Measurements from ENCODE around the gene CYREN.

DNA sequence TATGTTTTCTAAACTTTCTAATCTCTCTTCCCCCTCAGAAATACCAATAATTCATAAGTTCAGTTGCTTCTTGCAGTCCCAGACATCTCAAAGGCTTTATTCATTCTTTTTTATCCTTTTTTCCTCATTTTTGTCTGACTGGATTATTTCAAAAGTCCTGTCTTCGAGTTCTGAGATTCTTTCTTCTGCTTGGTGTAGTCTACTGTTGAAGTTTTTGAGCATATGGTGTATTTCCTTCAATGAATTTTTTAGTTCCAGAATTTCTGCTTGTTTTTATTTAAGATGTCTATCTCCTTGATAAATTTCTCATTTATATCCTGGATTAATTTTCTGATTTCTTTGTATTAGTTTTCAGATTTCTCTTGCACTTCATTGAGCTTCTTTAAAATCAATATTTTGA, 14.2 kb downstream of the CYREN start:
- TF ChIP-seq, protein P1, sequence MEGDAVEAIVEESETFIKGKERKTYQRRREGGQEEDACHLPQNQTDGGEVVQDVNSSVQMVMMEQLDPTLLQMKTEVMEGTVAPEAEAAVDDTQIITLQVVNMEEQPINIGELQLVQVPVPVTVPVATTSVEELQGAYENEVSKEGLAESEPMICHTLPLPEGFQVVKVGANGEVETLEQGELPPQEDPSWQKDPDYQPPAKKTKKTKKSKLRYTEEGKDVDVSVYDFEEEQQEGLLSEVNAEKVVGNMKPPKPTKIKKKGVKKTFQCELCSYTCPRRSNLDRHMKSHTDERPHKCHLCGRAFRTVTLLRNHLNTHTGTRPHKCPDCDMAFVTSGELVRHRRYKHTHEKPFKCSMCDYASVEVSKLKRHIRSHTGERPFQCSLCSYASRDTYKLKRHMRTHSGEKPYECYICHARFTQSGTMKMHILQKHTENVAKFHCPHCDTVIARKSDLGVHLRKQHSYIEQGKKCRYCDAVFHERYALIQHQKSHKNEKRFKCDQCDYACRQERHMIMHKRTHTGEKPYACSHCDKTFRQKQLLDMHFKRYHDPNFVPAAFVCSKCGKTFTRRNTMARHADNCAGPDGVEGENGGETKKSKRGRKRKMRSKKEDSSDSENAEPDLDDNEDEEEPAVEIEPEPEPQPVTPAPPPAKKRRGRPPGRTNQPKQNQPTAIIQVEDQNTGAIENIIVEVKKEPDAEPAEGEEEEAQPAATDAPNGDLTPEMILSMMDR (conservative IDR thresholded peaks at IDR 0.05): no peak
- no peak for TF ChIP-seq EZH2 (IDR thresholded peaks at IDR 0.05; ENCODE audit: low read depth)
